NCI-H2081 (cell line): Measurements from ENCODE around the gene H1-8.

Source experiments
- DNase-seq, 2 experiments: peaks; one replicate each; lab custom pipeline; 2025; lab: John Stamatoyannopoulos, UW

H1-8 gene

DNA sequence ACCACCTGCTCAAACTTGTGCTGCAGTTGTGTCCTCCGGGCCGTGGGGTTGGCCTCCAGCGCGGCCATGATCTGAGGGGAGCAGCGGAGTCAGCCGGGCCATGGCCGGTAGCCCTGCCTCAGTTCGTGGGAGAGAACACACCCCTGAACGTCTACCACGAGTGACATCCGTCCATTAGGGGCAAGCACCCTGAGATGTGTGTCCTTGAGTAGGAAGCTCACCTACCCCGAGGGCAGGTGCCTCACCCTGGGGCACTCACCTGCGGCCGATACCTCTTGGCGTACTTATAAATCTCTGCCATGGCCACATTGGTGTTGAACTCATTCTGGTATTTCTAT, 13.4 kb downstream of the H1-8 start:
- DNase-seq, result no peak

DNA sequence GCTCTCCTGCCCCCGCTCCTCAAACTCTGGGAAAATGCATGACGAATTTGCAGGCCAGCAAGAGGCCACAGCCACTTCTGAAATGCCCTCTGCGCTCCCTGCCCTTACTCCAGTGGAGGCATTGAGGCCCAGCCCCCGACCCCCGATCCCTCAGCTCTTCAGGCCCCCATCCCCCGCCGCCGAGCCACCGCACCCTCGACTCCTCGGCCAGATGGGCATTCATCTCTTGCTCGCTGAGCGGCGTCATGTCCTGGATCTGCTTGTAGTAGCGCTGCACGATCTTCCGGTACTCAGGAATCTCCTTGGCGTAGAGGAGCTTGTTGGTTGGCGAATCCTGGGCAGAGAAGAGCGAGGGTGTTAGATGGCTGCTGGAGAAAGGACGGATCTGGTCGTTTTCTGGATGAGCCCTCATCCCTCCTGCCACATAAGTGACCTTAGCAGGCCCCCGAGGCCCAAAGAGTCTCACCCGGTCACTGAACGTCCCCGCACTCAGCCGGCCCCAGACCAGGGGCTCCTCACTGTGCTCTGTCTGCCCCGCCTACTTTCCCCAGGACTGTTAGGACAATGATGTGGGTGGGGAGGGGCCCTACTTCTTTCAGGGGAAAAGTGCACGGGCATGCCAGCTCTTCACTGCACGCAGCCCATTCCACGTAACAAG, 14.0 kb downstream of the H1-8 start:
- DNase-seq, result no peak

DNA sequence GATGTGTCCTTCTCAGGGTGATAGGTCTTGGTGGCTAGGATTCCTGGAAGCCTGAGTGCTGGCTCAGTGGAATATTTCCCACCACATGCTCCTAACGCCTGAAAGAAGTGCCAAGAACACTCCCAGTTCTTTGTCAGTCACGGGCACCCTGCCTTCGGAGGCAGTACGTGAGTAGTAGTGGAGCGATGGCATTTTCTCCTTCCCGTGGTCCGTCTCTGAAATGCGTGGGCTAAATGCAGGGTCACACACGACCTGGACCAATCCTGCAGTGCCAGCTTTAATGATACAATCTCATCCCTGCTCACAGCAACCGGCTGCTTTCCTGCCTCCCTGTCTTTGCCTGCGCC, 14.5 kb downstream of the H1-8 start:
- DNase-seq, result no peak

DNA sequence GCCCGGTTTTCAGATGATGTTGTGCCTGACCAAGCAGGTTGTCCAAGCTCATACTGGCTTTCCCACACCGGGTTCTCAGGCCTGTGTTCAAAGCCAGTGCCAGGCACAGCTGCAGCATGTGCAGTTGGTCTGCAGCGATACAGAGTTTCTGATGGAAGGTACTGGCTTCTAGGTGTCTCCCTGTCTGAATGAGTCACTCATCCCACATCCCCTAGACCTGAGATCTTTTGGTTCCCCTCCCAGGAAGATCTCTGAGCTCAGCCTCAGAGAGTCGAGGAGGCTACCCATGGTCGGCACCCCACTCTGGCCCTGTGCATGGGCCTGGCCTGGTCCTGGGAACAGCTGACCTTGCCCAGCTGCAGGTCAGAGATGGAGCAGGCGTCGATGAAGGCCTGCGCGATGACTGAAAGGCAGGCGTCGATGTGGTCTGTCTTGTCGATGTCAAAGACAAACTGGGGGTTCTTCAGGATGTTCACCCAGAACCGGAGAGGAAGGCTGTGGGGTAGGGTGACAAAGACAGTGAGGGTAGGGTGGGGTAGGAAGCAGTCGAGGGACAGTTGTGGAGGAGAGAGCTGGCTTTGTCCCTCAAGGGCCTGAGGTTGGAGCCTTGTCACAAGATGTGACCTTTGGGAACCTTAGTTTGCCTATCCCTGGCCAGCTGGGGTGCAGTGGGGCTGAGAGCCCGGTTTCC, 15.3 kb downstream of the H1-8 start:
- DNase-seq, result no peak

DNA sequence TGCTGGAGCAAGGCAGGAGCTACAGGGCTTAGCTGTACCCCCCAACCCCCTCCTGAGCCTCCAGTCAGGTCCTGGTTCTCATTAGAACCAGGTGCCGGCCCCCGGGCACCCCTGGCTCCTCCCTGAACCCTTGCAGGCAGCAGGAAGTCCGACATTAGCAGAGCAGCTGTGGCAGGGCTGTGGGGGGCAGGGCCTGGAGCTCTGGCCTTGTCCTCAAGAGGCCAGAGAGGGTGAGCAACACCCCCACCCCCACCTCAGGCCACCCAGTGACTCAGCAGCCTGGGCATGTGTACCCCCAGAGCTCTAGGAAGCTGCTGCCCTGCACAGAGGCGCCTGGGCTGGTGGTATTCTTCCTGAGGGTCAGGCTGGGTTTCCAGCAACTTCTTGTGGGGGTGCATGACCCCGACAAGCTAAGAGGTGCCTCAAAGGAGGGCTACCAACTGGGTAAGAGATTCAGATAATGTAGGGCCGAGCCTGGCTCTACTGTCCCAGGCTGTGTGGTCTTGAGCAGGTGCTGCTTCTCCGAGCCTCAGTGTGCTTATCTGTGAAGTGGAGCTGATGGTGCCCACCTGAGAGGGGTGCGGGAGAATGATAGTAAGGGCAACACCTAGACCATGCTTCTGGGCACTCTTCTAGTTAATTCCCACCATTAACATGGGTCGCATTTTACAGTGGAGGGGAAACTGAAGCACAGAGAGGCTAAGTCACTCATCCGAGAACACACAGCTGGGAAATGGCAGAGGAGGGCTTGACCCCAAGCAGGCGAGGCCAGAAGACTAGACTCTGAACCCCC, 16.0 kb downstream of the H1-8 start:
- DNase-seq, result peak in 1 of 2 experiments; percentile 41

DNA sequence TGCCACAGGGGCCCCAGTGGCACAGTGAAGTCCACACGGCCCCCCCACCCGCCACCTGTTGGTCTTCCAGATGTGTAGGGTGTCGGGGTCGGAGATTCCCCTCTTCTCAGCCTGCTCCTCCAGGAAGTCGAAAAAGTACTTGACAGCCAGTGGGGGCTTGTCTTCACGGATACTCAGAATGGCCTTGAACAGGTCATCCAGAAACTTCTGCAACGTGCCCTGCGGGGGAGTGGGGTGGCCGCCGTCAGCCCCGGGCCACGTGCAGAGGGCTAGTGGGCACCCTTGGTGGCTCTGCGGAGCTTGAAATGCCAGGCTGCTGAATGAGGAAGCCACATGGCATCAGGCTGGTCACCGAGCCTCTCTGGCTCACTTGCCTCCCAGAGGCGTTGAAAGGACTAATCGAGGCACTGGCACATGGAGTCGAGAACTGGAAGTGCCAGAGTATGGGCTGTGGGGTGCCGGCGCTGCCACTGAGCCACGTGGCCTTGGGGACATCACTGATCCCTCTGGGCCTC, 16.6 kb downstream of the H1-8 start:
- DNase-seq, result no peak

DNA sequence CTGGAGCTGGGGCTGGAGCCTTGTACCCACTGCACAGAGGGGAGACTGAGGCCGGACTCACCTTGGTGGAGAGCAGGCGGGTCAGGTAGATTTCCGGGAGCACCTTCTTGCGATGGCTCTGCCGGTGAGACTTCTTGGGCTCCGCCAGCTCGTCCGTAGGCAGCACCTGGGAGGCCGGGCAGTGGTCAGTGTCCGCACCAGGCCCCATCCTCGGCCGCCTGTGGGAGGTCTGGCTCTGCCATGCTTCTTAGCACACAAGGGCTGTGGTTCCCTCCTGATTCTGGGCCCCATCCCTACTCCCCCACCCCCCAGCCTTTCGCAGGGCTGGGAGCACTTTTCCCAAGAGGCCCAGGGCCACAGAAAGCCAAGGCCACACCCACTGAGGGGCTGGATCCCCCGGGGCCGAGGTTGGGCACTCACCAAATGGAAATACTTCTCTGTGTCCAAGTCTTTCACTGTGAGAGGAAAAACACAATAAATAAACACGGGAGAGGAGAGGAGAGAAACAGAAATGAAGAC, 17.4 kb downstream of the H1-8 start:
- DNase-seq, result no peak

DNA sequence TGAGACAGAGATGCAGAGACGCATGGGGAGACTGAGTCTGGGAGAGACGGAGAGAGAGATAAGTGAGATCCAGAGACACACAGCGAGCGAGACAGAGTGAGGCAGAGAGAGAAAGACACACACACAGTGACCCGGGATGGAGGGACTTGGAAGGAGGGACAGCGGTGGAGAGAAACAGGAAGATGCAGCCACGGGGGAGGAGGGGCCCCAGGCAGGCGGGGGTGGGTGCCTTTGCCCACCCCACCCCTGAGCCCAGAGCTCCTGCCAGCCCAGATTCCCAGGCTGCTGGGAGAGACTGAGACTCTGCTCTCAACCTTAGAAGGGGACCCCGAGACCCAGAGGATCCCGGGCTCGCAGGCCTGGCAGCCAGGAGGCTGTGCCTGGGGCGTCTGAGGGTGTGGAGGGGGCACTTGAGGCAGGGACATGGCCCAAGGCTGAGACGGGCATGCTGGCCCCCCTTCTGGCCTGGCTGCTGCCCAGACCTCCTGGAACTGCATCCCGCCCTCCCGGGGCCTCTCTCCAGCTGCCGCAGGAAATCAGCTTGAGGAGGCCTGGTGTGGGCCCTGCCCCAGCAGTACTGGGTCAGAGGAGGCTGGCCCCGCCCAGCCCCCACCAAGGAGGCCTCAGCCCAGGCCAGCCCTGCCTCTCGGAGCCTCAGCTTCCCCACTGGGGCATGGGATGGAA, 18.1 kb downstream of the H1-8 start:
- peak; percentile 38 to 65 for DNase-seq

DNA sequence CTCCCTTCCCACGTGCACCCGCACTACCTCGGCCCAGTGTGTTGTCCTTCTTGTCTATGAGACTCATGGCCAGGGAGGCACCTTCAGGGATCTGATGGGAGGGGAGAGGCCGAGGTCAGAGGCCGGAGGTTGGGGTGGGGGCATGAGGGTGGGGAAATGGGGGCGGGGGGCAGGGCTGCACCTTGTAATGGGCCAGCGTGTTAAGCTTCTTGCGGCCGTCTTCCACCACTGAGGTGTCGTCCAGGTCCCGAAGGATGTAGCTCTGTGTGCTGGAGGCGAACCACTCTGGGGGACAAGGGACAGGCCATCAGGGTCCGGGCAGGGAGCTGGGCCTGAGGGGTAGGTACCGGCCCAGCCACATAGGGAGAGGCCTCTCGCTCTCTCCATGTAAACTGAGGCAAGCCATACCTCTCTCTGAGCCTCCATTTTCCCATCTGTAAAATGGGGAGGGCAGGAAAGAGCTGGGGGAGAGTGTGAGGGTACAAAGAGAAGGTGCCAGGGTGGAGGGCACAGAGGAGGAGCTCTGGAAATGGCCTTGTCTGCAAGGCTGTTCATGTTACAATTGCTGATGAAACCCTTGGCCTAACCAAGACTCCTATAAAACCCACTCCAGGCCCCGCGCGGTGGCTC, 18.8 kb downstream of the H1-8 start:
- DNase-seq, result no peak

DNA sequence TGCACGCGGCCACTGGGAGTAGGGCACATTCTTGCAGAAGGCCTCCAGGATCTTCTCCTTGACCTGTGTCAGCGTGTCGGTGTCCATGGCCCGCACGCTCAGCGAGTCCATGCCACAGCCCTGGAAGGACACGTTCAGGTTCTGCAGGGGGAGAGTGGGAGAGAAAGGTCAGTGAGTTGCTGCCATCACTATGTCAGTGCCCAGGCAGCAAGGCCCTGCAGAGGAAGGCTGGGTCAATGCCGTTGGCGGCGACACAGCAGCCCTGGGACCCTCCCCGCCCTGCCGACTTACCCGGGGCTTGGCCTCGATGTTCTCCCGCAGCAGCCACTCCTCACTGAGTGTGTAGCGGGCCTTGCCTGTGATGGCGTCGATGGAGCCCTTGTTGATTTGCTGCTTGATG, 19.8 kb downstream of the H1-8 start:
- no peak for DNase-seq

DNA sequence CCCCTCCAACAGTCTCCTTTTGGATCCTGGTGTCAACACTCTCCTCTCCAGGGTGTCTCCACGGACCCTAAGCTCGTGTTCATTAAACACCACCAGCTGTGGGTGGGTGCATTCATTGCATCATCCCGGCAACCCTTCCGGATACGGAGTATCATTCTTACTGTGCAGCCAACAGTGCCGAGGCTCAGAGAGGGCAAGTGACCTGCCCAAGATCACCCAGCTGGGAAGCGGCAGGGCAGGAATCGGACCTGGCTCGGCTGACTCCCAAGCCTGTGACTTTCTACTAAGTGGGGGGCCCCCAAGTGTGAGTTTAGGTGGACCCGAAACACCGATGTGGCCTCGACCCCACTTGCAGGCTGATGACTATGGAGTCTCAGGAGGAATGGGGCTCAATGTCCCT, 20.4 kb downstream of the H1-8 start:
- no peak for DNase-seq

DNA sequence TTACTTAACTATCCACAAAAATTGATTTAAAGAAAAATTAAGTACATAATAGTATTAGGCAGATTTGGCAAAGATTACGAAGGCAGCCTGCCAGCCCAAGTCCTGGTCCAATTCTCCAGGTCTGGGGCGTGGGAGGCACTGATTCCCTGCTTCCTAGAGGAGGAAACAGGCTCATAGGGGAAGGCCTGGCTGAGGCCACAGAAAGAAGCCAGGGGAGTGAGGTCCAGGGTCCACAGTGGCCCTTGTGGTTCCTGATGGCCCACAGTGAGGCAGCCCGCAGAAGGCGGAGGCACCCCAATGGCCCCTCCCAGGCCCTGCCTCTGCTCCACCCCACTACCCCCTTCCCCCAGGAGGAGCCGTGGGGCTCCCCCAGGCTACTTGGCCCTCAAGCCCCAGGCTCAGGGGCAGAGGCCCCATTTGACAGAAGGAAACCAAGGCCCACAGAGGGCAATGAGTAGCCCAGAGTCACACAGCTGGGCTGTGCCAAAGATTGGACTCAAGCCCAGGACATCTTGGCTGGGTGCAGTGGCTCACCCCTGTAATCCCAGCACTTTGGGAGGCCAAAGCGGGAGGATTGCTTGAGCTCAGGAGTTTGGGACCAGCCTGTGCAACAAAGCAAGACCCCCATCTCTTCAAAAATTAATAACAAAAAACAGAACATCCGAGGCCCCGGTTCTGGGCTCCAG, 21.0 kb downstream of the H1-8 start:
- DNase-seq, result no peak

DNA sequence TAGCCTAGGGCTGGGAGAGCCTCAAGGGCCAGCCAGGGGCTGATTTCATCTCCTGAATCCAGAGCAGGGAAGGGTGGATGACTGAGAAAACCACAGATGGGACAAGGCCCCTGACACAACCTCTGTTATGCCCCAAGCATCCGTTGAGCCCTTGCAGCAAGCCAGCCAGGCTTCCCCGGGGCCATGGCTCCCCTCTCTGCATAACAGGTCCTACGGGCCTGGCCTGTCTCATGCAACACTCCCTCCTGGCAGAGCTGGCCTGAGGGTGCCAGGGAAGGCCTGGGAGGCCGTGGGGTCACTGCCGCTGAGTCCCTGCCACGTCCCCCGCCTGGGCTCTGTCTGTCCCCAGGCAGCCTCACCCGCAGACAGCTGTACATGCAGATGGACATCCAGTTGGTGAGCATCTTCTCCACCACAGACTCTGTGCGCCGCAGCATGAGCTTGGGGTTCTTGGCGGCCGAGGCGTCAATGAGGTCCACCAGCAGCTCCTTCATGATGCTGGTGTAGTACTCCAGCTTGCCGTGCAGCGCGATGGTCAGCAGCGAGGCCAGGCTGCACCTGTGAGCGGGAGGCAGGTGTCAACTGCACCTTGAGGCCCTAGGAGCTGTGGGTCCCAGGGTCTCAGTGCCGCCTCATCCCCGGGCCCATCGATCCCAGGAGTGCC, 22.1 kb downstream of the H1-8 start:
- no peak for DNase-seq

DNA sequence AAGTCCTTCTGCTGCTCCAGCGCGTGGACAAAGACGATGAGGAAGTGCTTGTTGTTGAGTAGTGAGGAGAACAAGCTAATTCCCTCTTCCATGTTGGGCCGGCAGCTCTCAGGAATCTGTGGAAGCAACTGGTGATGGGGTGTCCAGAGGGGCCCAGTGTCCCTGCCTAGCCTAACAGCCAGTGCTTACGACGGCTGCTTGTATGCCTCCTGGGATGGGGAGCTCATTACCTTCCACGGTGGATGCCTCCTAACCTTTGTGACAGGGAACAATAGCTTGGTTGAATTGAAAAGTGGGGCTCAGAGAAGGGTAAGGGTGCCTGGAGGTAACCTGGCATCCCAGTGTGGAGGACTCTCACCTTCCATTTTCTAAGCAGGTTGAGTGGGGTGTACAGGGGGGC, 22.9 kb downstream of the H1-8 start:
- no peak for DNase-seq

DNA sequence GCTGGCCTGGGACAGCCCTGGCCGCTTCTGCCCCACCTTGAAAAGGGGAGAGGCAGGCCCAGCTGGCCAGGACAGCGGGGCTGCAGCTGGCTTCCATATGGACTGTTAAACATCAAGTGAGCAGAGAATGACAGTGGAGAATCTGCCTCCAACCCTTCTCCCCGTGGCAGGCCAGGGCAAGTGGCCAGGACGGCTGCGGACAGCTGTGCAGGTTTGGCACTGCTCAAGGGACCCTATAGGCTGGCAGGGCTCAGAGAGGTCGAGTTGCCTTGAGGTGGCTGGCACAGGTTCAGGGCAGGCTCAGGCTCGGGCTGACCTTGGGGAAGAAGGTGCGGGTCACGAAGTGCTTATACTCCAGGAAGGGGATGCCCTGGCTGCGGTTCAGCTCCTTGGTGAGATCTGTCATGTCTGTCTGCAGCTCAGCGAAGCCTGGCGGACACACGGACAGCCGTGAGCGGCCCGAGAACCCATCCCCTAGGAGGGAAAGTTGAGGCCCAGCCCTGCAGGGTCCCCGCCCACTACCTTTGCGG, 24.3 kb downstream of the H1-8 start:
- DNase-seq, result no peak

DNA sequence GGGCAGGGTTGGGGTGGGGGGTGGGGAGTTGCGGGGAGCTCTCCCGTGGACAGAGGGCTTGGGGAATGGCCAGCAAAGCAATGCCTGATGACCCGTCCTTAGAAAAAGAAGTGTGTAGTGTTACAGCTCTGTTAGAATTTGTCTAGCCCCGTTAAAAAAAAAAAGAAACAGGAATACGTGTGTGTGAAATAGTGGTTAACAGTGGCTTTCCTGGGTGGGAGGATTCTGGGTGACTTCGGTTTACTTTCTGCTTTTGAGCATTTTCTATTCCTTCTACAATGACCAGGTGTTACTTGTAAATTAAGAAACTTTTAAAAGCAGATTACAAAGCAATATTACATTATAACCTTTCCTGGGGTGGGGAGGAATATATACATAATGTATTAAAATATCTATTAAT, 25.0 kb downstream of the H1-8 start:
- DNase-seq, result no peak

DNA sequence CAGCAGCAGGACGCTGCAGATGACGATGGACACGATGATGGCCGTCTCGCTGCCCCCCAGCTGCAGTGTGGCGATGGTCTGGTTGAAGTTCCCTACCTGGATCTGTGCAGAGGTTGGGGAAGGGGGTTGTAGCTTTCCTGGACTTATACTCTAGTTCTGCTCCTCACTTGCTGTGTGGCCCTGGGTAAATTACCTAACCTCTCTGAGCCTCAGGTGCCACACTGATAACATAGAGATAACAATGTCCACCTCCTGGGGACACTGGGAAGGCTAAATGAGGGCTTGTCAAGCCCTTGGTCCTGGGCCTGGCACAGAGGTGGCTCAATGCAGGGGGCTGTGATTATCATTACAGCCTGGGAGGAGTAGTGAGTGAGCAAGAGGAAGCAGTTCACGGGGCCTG, 26.9 kb downstream of the H1-8 start:
- DNase-seq, result no peak

DNA sequence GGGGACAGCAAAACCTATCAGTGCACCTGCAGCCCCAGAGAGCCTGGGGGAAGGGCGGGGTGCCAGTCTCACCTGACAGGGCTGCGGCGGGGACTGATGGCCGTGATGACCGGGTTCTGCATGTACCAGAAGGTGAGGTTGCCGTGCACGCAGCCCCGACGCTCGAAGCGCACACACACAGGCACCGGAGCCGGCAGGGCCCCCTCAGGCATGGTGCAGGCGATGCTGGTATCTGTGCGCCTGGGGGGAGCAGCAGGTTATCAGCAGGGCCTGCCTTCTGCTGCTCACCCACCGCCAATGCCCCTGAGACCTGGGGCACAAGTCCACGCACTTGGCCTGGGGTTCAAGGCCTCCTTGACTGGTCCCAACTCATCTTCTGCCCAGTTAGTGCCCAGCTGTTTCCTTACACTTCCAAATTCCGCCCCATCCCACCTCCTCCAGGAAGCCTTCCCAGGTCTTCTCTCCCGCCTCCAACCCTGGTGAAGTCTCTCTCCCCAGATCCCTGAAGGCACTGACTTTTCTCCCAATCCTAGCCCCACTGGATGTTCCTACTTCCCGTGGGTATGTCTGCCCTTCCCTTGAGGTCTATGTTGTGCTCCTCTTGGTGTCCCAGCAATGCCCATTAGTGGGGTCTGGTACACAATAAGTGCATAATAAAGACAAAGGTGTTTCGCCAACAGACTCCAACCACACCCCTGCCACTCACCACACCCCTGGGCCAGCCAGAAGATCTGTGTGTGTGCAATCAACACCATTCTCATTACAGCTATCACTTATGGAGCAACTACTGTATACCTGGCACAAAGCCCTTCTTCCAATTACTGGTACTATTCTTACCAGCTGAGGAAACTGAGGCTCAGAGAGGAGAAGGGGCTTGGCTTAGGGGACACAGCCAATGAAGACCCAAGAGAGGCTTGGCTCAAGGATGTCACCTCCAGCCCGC, 28.9 kb downstream of the H1-8 start:
- no peak for DNase-seq

DNA sequence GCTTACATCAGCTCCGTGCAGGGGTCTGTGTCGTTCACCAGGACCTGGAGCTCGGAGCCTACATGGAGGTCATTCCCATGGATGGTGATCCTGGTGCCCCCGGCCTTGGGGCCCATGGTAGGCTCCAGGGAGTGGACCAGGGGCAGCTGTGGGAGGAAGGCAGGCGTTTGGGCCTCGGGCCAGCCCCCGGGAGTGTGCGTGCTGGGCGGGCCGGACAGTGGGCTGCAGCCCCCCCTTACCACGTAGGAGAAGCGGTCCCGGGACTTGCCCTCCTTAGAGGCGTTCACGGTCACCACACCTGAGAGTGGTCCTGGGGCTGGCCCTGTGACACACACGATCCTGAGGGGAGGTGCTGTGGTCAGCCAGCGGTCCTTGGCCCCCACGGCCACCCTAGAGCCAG, 29.6 kb downstream of the H1-8 start:
- DNase-seq, result no peak
